Gastroesophageal sphincter (tissue), 4 donors: ENCODE measurements around the gene MYOM3. TPM values are rescaled to one million over a fixed set of nuclear protein-coding genes. Genes with fewer than 3 reads are reported as not detected.

Source experiments
- ATAC-seq: fragments of 150-250 bp; one replicate; pipeline ENCODE4 v1.9.1; 2016; ENCODE audit warnings: mild to moderate bottlenecking, moderate library complexity
- H3K27ac ChIP-seq, 4 donors: fragments of 200-600 bp; sonication (generic) in 3 of 4; 1 replicate in 3 of 4; 2 replicates in 1 of 4; pipeline ENCODE4 v1.5.1; 2016 to 2019
- H3K27me3 ChIP-seq: fragments of 200-600 bp; sonication (generic); one replicate; pipeline ENCODE4 v1.5.1; 2019
- H3K36me3 ChIP-seq, 2 donors: fragments of 200-600 bp; sonication (generic); one replicate each; pipeline ENCODE4 v1.5.1; 2019; ENCODE audit warnings: control low read depth in 1 of 2
- H3K4me1 ChIP-seq, 3 donors: fragments of 200-600 bp; sonication (generic); 1 replicate in 2 of 3; 2 replicates in 1 of 3; pipeline ENCODE4 v1.5.1; 2016 to 2019; ENCODE audit warnings: control low read depth in 2 of 3
- H3K4me3 ChIP-seq, 2 donors: fragments of 200-600 bp; sonication (generic); one replicate each; pipeline ENCODE4 v1.5.1; 2019; ENCODE audit warnings: mild to moderate bottlenecking in 1 of 2, moderate library complexity in 1 of 2
- H3K9me3 ChIP-seq, 3 donors: fragments of 200-600 bp; sonication (generic); one replicate each; pipeline ENCODE4 v1.5.1; 2017 to 2019; ENCODE audit warnings: control low read depth in 2 of 3
- EP300 ChIP-seq: sonication (generic); formaldehyde crosslinking; IDR thresholded peaks from one replicate; pipeline ENCODE4 v1.6.1; 2017; ENCODE audit warnings: antibody characterized with exemption, mild to moderate bottlenecking
- POLR2A ChIP-seq, 2 donors: fragments of 450-650 bp; IDR thresholded peaks; one replicate each; pipeline ENCODE4 v1.6.1; 2017; ENCODE audit warnings: antibody characterized with exemption in 2 of 2, mild to moderate bottlenecking in 2 of 2, moderate library complexity in 1 of 2
- POLR2AphosphoS5 ChIP-seq: sonication (generic); formaldehyde crosslinking; IDR thresholded peaks from one replicate; pipeline ENCODE4 v1.6.1; 2017; ENCODE audit warnings: antibody characterized with exemption
- WGBS, 2 donors: methylation state at CpG; one replicate each; pipeline ENCODE4 v1.1.5; 2018; ENCODE audit warnings: low coverage in 1 of 2; 5-methylcytosine and 5-hydroxymethylcytosine counted together
- total RNA-seq, 4 donors: library from RNA; depleted of rRNA; stranded (reverse); fragments of >200 nt; gene quantifications; one replicate each; pipeline ENCODE4 v1.1.0, GENCODE V29; 2016
- TF ChIP-seq, protein P1 (sequence below), 4 experiments: fragments of 200-600 bp in 2 of 4; fragments of 450-650 bp in 2 of 4; sonication (generic) in 1 of 4; IDR thresholded peaks; one replicate each; pipeline ENCODE4 v1.5.1; 2017 to 2019; ENCODE audit warnings: antibody characterized with exemption in 4 of 4, mild to moderate bottlenecking in 2 of 4, moderate library complexity in 2 of 4

Gene MYOM3
- total RNA-seq, 4 donors from 2014 or later = 0.31 to 2.4 TPM; not detected in 2

DNA sequence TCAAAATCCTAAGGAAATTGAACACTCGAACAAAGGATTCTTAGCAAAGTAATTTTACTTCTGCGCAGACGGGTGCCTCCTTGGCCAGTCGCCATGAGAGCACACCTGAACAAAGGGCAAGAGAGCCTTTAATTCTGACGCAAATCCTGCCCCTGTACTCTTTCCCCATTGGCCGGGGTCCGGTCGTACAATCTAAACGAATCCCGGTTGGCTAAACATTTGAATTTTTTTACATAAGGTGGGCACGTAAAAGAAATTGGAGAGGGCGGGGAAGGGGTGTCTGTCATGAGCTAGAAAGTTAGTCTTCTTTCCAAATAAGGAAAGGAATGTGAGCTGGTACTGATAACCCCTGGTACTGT is 39.2 kb upstream of the MYOM3 start:
- Histone ChIP-seq H3K9me3 (no peaks in the 10 kb centered on the region), H3K27ac (peak overlapping the region in 1 of 4 donors; percentile 60), H3K27me3 (peaks cover 54% of the 10 kb centered on the region), H3K4me1 (peaks cover 0 to 12% (median 0%) of the 10 kb centered on the region in 3 donors), H3K36me3 (no peaks in the 10 kb centered on the region), H3K4me3 (no peak overlapping the region)
- WGBS, 2 donors = 7 to 25% methylated on average over 9 to 11 of the region's 12 CpGs
- no peak for ATAC-seq
- TF ChIP-seq POLR2AphosphoS5 (no peak), EP300 (no peak), POLR2A (IDR thresholded peaks at IDR 0.05) (no peak)
- TF ChIP-seq, protein P1, sequence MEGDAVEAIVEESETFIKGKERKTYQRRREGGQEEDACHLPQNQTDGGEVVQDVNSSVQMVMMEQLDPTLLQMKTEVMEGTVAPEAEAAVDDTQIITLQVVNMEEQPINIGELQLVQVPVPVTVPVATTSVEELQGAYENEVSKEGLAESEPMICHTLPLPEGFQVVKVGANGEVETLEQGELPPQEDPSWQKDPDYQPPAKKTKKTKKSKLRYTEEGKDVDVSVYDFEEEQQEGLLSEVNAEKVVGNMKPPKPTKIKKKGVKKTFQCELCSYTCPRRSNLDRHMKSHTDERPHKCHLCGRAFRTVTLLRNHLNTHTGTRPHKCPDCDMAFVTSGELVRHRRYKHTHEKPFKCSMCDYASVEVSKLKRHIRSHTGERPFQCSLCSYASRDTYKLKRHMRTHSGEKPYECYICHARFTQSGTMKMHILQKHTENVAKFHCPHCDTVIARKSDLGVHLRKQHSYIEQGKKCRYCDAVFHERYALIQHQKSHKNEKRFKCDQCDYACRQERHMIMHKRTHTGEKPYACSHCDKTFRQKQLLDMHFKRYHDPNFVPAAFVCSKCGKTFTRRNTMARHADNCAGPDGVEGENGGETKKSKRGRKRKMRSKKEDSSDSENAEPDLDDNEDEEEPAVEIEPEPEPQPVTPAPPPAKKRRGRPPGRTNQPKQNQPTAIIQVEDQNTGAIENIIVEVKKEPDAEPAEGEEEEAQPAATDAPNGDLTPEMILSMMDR (IDR thresholded peaks at IDR 0.05) = no peak

DNA sequence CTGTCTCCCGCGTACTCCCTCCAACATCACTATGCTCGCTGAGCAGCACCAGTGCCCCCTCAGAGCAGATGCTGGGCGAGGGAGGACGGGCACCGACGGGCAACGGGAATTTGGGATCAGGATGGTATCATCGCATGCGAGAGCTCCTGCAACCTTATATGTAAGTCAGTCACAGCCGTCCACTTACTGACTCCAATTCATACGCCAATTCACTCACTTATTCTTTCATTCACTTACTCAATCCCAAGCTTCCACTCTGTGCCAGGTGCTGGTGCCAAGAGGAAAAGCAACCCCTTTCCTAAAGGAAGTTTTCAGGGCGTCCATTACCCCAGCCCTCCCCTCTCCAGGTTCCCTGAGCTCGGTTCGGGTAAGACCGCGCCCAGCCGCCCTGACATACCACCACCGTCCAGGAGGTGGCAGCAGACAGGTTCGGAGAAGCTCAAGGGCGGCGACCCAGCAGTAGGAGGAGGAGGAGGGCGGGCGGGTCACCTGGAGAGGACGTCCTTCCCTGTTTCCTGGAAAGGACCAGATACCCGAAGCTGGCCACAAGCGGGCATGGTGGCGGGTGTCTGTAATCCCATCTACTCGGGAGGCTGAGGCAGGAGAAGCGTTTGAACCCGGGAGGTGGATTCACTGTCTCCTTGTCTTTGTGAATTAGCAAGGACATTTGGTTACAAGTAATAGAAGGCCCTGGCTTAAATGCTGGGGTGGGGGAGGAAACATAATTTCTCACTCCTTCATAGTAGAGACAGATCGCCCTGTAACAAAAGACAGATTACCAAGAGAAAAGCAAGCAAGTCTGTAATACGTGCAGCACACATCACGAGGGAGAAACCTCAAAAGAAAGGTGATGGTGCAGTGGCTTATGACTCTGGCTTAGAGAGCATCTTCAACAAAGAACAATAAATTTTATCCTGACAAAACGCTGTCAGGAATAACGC is 38.6 kb upstream of the MYOM3 start:
- peaks cover 48% of the 10 kb centered on the region for H3K27me3 ChIP-seq
- peak; percentile 93 for ATAC-seq
- TF ChIP-seq, protein P1 (IDR thresholded peaks at IDR 0.05) = peak in 3 of 4 experiments; percentile 69 to 89 (median 87)
- TF ChIP-seq POLR2A (IDR thresholded peaks at IDR 0.05) = no peak
- peaks cover 0 to 12% (median 0%) of the 10 kb centered on the region in 3 donors for H3K4me1 ChIP-seq
- no peaks in the 10 kb centered on the region for H3K36me3 ChIP-seq
- no peaks in the 10 kb centered on the region for H3K9me3 ChIP-seq
- H3K27ac ChIP-seq = peak overlapping the region in 1 of 4 donors; percentile 60
- no peak overlapping the region for H3K4me3 ChIP-seq
- WGBS, 2 donors = 23 to 32% methylated on average over 15 to 28 of the region's 36 CpGs

DNA sequence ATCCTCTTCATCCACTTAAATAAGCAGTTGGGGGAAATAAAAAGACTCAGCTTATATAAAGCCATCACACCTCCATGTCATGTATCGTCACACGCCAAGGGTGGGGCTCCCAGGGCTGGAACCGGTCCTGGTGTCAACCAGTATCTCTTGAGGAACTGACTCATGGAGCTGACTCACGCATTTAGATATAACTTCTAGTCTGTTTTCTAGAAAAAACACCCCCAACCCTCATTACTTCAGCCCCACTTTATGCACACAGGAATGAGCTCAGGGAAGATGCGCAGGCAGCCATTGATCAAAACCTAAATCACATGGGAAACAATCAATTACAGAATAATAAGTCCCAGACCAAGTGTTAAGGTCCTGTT is 37.9 kb upstream of the MYOM3 start:
- Histone ChIP-seq H3K36me3 (no peaks in the 10 kb centered on the region), H3K4me3 (no peak overlapping the region), H3K4me1 (peaks cover 0 to 12% (median 0%) of the 10 kb centered on the region in 3 donors), H3K27ac (no peak overlapping the region), H3K9me3 (no peaks in the 10 kb centered on the region), H3K27me3 (peaks cover 48% of the 10 kb centered on the region)
- TF ChIP-seq, protein P1 (IDR thresholded peaks at IDR 0.05) = no peak
- no peak for TF ChIP-seq POLR2AphosphoS5
- TF ChIP-seq EP300 = no peak
- no peak for TF ChIP-seq POLR2A (IDR thresholded peaks at IDR 0.05)
- 54 to 79% methylated on average over 5 of the region's 5 CpGs for WGBS, 2 donors
- peak; percentile 5 for ATAC-seq

DNA sequence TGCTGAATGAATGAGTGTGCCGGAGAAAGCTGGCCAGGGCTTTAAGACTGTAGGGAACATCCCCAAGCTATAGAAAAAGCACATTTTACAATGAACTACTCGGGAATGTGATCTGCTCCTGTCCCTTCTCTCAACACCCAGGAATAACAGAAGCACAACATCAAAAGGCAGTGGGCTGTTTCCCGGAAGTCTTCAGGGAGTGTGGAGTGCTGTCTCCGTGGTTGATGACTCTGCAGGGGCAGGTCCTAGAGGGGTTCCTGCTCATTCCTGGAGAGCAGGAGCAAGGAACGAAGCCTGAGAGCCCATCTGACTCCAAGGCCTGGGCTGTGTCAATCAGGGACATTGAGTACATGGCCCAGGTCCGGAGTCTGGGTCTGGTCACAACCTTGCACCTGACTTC is 35.9 kb upstream of the MYOM3 start:
- no peaks in the 10 kb centered on the region for H3K36me3 ChIP-seq
- H3K9me3 ChIP-seq = no peaks in the 10 kb centered on the region
- H3K27ac ChIP-seq = no peak overlapping the region
- no peak for TF ChIP-seq POLR2AphosphoS5
- no peak for TF ChIP-seq EP300
- TF ChIP-seq POLR2A (IDR thresholded peaks at IDR 0.05) = no peak
- TF ChIP-seq, protein P1 (IDR thresholded peaks at IDR 0.05) = no peak
- 53% methylated on average over 4 of the region's 6 CpGs; no CpG with 5 or more reads in 1 of the 2 donors for WGBS, 2 donors
- H3K4me3 ChIP-seq = no peak overlapping the region
- peaks cover 0 to 20% (median 0%) of the 10 kb centered on the region in 3 donors for H3K4me1 ChIP-seq
- ATAC-seq = no peak
- H3K27me3 ChIP-seq = peaks cover 46% of the 10 kb centered on the region

DNA sequence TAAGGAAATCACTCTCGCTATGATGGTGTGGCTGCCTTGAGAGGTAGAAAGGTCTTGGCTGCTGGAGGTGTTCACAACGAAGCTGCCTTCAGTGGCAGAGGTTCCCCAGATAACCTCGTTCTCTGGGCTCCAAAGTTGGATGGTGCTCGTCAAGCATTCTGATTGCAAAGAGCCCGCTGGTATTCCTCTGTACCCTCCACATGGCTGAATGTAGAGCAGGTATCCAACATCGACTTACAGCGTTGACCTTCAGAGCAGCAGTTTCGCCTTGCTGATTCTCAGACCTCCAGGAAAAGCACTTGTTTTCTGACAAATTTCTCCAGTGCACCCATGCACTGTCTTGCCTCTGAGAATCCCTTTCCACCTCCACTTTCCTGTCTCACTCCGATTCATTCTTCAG is 35.3 kb upstream of the MYOM3 start:
- Histone ChIP-seq H3K27ac (no peak overlapping the region), H3K4me1 (peaks cover 0 to 20% (median 0%) of the 10 kb centered on the region in 3 donors), H3K9me3 (no peaks in the 10 kb centered on the region), H3K4me3 (no peak overlapping the region), H3K36me3 (no peaks in the 10 kb centered on the region), H3K27me3 (peaks cover 42% of the 10 kb centered on the region)
- no peak for TF ChIP-seq POLR2AphosphoS5
- TF ChIP-seq POLR2A (IDR thresholded peaks at IDR 0.05) = no peak
- 78 to 81% methylated on average over 6 to 7 of the region's 9 CpGs for WGBS, 2 donors
- ATAC-seq = no peak
